GM13977 (cell line): ENCODE results near the gene CCBE1.
"Not testable (repeated sequence)": the region's sequence is repeated elsewhere in the genome, so short reads cannot be mapped to it uniquely, and the experiment has no call there.

Source experiments
- DNase-seq: peaks from one replicate; pipeline ENCODE4 v3.0.0; 2012; ENCODE audit warnings: low spot score
- in situ Hi-C: fragments of 300-500 bp; cut with MboI; formaldehyde crosslinking; loops from one replicate; pipeline ENCODE4 v1.12.0; 2022; ENCODE audit warnings: low sequenced_read_pairs, low pct_unique_long_range_greater_than_20kb, mixed read lengths, inconsistent platforms; ENCODE audit not compliant: unreplicated experiment
- TF ChIP-seq, protein P1 (sequence below): IDR thresholded peaks from 2 replicates; pipeline ENCODE4 v1.5.1; 2012; ENCODE audit warnings: mild to moderate bottlenecking, control low read depth; ENCODE audit not compliant: insufficient read depth; ENCODE audit errors: extremely low read depth, missing control alignments

Gene CCBE1

DNA sequence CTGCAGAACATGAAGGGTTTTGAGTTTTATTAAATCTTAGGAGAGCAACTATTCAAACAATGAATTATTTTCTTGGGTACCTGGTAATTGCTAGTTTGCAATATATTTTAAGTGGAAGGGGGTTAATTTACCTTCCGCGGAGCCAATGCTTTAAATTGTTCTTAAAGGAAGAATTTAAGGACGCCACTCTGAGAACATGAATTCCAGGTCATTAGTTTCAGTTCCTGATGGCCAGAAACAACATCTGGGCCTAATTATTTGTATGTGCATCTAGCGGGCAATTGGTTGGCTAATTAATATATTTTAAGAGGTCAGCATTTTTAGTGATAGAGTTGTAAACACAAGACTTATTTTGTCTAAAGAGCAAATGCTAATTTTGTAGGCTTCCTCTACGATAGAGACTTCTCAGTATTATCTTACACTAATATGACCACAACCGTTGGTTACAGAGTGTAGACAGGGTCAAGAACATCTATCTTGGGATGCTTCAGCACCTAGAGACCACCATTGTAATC is 40.8 kb downstream of the CCBE1 start:
- DNase-seq, result no peak
- TF ChIP-seq, protein P1, sequence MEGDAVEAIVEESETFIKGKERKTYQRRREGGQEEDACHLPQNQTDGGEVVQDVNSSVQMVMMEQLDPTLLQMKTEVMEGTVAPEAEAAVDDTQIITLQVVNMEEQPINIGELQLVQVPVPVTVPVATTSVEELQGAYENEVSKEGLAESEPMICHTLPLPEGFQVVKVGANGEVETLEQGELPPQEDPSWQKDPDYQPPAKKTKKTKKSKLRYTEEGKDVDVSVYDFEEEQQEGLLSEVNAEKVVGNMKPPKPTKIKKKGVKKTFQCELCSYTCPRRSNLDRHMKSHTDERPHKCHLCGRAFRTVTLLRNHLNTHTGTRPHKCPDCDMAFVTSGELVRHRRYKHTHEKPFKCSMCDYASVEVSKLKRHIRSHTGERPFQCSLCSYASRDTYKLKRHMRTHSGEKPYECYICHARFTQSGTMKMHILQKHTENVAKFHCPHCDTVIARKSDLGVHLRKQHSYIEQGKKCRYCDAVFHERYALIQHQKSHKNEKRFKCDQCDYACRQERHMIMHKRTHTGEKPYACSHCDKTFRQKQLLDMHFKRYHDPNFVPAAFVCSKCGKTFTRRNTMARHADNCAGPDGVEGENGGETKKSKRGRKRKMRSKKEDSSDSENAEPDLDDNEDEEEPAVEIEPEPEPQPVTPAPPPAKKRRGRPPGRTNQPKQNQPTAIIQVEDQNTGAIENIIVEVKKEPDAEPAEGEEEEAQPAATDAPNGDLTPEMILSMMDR, result no peak
- in situ Hi-C loops, result no loop called here

DNA sequence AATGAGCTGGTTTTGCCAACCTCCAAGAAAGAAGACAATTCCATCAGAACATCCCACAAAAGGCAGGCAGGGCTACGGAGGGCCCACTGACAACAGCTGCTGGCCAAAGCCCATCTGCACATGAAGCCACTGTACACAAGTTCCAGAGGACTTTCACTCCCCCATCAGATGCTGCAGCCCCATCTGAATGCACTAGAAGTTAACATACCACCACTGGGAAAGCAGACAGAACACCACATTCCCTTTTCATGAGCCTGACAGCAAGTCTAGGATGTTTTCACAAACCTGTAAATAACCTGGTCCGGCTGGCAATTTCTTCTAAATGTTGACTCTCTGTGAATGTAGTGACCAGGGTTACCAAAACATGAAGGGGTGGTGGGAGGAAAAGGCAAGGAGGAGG is 41.5 kb downstream of the CCBE1 start:
- TF ChIP-seq, protein P1, result no peak
- in situ Hi-C loops, result no loop called here
- DNase-seq, result no peak

DNA sequence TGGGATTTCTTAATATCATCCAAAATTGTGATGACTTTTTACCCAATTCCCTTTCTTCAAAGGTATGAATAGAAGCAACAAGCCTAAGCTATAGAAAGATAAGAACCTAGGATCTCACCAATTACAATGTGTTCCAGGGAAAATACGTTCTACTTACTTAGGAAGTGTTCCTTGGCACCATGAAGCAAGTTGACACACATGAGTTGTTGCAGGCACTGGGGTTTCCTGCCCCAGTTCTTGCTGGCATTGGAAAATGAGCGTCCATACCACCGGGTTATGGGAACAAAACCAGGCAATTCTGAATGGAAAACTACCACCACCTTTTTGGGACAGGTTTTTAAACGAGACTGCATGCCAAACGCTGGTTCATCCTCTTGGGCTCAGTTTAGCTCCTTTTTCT is 46.2 kb downstream of the CCBE1 start:
- TF ChIP-seq, protein P1, result no peak
- in situ Hi-C loops, result no loop called here
- DNase-seq, result no peak

DNA sequence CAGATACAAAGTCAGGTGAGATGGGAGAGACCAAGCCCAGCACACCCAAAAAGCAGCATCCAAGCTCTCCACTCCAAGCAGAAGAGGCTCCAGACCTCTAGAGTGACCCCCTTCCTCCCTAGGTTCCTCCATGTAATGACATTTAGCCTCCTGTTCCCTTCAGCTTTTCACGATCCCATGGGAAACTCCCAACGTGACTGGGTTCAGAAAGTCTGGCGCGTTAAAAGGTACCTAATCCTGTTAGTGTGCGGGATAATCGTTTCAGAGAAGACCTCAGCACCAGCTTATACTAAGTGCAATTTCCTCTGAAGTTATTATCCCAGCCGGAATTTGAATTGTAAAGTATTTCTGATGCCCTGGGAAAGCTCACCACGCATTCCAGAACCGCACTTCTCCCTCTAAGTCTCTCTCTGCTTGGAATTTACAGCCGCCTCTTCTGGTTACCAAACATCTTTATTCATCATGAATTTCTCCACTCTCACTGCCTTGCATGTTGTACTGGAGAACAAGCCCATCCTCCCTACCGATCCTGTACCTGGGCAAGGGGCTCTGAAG is 46.9 kb downstream of the CCBE1 start:
- no peak for DNase-seq
- in situ Hi-C loops, result no loop called here
- TF ChIP-seq, protein P1, result no peak

DNA sequence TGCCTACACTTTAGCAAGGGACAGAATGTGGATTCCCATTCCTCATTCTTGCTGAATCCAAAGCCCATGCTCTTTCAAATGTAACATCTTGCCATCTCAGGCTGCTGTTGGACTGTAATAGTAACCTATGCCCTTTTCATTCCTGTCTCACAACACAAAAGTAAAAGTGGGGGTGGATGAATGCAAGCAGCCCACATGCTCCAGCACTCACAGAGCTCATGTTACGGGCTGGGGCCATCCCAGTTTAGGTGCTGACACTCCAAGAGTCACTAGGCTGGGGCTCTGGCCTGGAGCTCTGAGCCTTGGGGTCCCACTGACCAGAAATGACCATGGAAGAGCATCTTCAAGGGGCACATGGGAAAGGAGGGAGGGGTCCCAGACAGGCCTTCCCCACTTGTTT is 47.6 kb downstream of the CCBE1 start:
- no peak for DNase-seq
- in situ Hi-C loops, result no loop called here
- TF ChIP-seq, protein P1, result no peak

DNA sequence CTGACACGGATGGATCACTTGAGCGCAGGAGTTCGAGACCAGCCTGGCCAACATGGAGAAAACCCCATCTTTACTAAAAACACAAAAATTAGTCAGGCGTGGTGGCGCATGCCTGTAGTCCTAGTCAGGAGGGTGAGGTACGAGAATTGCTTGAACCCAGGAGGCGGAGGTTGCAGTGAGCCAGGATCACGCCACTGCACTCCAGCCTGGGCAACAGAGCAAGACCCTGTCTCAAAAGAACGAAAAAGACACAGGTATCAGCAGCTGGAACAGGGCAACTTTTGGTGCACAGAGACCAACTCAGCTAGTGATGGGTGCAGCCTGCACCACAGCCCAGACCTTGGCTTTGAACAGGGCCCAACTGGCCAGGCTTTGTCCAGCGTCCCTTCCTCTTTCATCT is 48.8 kb downstream of the CCBE1 start:
- DNase-seq, in situ Hi-C loops: not testable (repeated sequence)

DNA sequence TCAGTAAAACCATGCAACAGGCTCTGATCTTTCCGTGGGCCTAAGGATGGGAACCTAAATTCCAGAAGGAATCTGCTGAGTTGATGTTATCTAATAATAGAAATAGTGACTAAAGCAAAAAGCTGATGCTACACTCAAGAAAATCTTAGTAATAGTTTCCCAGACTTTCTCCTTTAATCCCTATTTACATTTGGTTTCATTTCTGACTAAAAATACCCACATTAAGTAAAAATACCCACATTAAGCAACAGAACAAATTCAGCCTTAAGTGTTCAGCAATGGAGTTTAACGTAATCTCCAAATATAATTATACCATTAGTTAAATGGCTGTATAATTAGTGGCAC is 50.3 kb downstream of the CCBE1 start:
- no peak for DNase-seq
- in situ Hi-C loops, result no loop called here
- TF ChIP-seq, protein P1, result no peak
